ENCODE data around the gene ADAM12. TPM values are rescaled to one million over a fixed set of nuclear protein-coding genes. Genes with fewer than 3 reads are reported as not detected.

The ADAM12 gene
- total and polyA plus RNA-seq, 2 experiments from 2014 or later, result 0.13 to 0.87 TPM

DNA sequence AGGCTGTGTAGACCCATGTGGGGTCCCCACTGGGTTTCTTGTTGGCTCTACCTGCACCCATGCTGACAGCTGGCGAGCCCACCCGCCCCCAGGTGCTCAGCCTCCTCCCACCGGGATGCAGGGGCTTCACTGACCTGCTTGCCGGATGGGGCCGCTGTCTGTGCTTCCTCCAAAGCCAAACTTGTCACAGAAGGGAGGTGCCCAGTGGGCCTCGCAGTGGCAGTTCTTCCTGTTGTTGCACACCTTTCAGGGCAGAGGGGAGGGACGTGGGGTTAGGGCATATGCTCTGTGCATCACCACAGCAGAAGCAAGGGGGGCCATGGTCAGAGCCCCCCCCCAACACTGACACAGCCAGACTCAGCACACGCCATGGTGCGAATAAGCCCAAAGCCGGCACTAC is 345.4 kb downstream of the ADAM12 start:
- no peak overlapping the region for H3K27ac ChIP-seq (ENCODE audit: low read depth)
- DNase-seq (ENCODE audit: low spot score) (no peak), ATAC-seq (no peak)
- no peaks in the 10 kb centered on the region for H3F3A ChIP-seq (replicated peaks; ENCODE audit: low read depth)
- Mint-ChIP-seq H3K27ac (no peak overlapping the region), H3K9me3 (no peaks in the 10 kb centered on the region), H3K4me1 (peaks cover 15% of the 10 kb centered on the region), H3K36me3 (ENCODE audit: low read depth) (no peaks in the 10 kb centered on the region), H3K4me3 (no peak overlapping the region), H3K27me3 (ENCODE audit: insufficient read depth, low read depth, poor library complexity) (no peaks in the 10 kb centered on the region)
- no peak overlapping the region for H2AFZ ChIP-seq
- H3K27me3 ChIP-seq (ENCODE audit: insufficient read depth), result no peaks in the 10 kb centered on the region
- H3K4me2 ChIP-seq, result no peak overlapping the region
- H4K20me1 ChIP-seq (replicated peaks; ENCODE audit: insufficient read depth), result no peaks in the 10 kb centered on the region
- no peaks in the 10 kb centered on the region for H3K36me3 ChIP-seq (ENCODE audit: insufficient read depth)
- no peaks in the 10 kb centered on the region for H3K9me2 ChIP-seq (ENCODE audit: insufficient read depth)
- H3K4me3 ChIP-seq, result no peak overlapping the region
- peaks cover 3% of the 10 kb centered on the region; the same call in 1 of the 2 replicates for H3K4me1 ChIP-seq (ENCODE audit: insufficient read depth)
- TF ChIP-seq, protein P1, sequence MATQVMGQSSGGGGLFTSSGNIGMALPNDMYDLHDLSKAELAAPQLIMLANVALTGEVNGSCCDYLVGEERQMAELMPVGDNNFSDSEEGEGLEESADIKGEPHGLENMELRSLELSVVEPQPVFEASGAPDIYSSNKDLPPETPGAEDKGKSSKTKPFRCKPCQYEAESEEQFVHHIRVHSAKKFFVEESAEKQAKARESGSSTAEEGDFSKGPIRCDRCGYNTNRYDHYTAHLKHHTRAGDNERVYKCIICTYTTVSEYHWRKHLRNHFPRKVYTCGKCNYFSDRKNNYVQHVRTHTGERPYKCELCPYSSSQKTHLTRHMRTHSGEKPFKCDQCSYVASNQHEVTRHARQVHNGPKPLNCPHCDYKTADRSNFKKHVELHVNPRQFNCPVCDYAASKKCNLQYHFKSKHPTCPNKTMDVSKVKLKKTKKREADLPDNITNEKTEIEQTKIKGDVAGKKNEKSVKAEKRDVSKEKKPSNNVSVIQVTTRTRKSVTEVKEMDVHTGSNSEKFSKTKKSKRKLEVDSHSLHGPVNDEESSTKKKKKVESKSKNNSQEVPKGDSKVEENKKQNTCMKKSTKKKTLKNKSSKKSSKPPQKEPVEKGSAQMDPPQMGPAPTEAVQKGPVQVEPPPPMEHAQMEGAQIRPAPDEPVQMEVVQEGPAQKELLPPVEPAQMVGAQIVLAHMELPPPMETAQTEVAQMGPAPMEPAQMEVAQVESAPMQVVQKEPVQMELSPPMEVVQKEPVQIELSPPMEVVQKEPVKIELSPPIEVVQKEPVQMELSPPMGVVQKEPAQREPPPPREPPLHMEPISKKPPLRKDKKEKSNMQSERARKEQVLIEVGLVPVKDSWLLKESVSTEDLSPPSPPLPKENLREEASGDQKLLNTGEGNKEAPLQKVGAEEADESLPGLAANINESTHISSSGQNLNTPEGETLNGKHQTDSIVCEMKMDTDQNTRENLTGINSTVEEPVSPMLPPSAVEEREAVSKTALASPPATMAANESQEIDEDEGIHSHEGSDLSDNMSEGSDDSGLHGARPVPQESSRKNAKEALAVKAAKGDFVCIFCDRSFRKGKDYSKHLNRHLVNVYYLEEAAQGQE (IDR thresholded peaks at IDR 0.05; ENCODE audit: unreplicated experiment), result no peak
- no peak for TF ChIP-seq STAT1 (IDR thresholded peaks at IDR 0.05; ENCODE audit: unreplicated experiment)
- TF ChIP-seq EZH2phosphoT487 (IDR thresholded peaks at IDR 0.05; ENCODE audit: unreplicated experiment), result no peak
- TF ChIP-seq ZNF331 (CRISPR knock-in tag; IDR thresholded peaks at IDR 0.05; ENCODE audit: low read depth), result no peak
- TF ChIP-seq POLR2AphosphoS5 (IDR thresholded peaks at IDR 0.05; ENCODE audit: low read depth), result no peak
- TF ChIP-seq EZH2 (IDR thresholded peaks at IDR 0.05; ENCODE audit: low read depth, unreplicated experiment), result no peak
- TF ChIP-seq, protein P2, sequence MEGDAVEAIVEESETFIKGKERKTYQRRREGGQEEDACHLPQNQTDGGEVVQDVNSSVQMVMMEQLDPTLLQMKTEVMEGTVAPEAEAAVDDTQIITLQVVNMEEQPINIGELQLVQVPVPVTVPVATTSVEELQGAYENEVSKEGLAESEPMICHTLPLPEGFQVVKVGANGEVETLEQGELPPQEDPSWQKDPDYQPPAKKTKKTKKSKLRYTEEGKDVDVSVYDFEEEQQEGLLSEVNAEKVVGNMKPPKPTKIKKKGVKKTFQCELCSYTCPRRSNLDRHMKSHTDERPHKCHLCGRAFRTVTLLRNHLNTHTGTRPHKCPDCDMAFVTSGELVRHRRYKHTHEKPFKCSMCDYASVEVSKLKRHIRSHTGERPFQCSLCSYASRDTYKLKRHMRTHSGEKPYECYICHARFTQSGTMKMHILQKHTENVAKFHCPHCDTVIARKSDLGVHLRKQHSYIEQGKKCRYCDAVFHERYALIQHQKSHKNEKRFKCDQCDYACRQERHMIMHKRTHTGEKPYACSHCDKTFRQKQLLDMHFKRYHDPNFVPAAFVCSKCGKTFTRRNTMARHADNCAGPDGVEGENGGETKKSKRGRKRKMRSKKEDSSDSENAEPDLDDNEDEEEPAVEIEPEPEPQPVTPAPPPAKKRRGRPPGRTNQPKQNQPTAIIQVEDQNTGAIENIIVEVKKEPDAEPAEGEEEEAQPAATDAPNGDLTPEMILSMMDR (conservative IDR thresholded peaks at IDR 0.05; ENCODE audit: low read depth in 2 of 2), result no peak
- no peak for TF ChIP-seq JUNB (IDR thresholded peaks at IDR 0.05; ENCODE audit: unreplicated experiment)
- TF ChIP-seq, protein P3, sequence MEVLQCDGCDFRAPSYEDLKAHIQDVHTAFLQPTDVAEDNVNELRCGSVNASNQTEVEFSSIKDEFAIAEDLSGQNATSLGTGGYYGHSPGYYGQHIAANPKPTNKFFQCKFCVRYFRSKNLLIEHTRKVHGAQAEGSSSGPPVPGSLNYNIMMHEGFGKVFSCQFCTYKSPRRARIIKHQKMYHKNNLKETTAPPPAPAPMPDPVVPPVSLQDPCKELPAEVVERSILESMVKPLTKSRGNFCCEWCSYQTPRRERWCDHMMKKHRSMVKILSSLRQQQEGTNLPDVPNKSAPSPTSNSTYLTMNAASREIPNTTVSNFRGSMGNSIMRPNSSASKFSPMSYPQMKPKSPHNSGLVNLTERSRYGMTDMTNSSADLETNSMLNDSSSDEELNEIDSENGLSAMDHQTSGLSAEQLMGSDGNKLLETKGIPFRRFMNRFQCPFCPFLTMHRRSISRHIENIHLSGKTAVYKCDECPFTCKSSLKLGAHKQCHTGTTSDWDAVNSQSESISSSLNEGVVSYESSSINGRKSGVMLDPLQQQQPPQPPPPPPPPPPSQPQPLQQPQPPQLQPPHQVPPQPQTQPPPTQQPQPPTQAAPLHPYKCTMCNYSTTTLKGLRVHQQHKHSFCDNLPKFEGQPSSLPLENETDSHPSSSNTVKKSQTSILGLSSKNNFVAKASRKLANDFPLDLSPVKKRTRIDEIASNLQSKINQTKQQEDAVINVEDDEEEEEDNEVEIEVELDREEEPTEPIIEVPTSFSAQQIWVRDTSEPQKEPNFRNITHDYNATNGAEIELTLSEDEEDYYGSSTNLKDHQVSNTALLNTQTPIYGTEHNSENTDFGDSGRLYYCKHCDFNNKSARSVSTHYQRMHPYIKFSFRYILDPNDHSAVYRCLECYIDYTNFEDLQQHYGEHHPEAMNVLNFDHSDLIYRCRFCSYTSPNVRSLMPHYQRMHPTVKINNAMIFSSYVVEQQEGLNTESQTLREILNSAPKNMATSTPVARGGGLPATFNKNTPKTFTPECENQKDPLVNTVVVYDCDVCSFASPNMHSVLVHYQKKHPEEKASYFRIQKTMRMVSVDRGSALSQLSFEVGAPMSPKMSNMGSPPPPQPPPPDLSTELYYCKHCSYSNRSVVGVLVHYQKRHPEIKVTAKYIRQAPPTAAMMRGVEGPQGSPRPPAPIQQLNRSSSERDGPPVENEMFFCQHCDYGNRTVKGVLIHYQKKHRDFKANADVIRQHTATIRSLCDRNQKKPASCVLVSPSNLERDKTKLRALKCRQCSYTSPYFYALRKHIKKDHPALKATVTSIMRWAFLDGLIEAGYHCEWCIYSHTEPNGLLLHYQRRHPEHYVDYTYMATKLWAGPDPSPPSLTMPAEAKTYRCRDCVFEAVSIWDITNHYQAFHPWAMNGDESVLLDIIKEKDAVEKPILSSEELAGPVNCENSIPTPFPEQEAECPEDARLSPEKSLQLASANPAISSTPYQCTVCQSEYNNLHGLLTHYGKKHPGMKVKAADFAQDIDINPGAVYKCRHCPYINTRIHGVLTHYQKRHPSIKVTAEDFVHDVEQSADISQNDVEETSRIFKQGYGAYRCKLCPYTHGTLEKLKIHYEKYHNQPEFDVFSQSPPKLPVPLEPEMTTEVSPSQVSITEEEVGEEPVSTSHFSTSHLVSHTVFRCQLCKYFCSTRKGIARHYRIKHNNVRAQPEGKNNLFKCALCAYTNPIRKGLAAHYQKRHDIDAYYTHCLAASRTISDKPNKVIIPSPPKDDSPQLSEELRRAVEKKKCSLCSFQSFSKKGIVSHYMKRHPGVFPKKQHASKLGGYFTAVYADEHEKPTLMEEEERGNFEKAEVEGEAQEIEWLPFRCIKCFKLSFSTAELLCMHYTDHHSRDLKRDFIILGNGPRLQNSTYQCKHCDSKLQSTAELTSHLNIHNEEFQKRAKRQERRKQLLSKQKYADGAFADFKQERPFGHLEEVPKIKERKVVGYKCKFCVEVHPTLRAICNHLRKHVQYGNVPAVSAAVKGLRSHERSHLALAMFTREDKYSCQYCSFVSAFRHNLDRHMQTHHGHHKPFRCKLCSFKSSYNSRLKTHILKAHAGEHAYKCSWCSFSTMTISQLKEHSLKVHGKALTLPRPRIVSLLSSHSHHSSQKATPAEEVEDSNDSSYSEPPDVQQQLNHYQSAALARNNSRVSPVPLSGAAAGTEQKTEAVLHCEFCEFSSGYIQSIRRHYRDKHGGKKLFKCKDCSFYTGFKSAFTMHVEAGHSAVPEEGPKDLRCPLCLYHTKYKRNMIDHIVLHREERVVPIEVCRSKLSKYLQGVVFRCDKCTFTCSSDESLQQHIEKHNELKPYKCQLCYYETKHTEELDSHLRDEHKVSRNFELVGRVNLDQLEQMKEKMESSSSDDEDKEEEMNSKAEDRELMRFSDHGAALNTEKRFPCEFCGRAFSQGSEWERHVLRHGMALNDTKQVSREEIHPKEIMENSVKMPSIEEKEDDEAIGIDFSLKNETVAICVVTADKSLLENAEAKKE (CRISPR knock-in tag; IDR thresholded peaks at IDR 0.05), result no peak
- no peak for TF ChIP-seq ZNF114 (CRISPR knock-in tag; IDR thresholded peaks at IDR 0.05)
- TF ChIP-seq CREB1 (CRISPR knock-in tag; IDR thresholded peaks at IDR 0.05; ENCODE audit: low read depth), result no peak
- no peak for TF ChIP-seq NANOG (IDR thresholded peaks at IDR 0.05; ENCODE audit: borderline replicate concordance)
- TF ChIP-seq, protein P4, sequence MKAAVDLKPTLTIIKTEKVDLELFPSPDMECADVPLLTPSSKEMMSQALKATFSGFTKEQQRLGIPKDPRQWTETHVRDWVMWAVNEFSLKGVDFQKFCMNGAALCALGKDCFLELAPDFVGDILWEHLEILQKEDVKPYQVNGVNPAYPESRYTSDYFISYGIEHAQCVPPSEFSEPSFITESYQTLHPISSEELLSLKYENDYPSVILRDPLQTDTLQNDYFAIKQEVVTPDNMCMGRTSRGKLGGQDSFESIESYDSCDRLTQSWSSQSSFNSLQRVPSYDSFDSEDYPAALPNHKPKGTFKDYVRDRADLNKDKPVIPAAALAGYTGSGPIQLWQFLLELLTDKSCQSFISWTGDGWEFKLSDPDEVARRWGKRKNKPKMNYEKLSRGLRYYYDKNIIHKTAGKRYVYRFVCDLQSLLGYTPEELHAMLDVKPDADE (IDR thresholded peaks at IDR 0.05), result no peak
- H3K79me2 ChIP-seq (replicated peaks; ENCODE audit: insufficient read depth), result no peaks in the 10 kb centered on the region
